Liver (tissue), 9 donors: ENCODE data around the gene PEMT. TPM values are rescaled to one million over a fixed set of nuclear protein-coding genes. Genes with fewer than 3 reads are reported as not detected.

Source experiments
- DNase-seq: peaks from one replicate; pipeline ENCODE4 v3.0.0-alpha.2; 2017; ENCODE audit warnings: low spot score
- H3K27ac ChIP-seq, 2 donors: one replicate each; pipeline ENCODE4 v1.7.0; 2013; ENCODE audit warnings: inconsistent platforms in 2 of 2, low read length in 2 of 2, control low read depth in 1 of 2, low read depth in 1 of 2, mild to moderate bottlenecking in 1 of 2
- H3K27me3 ChIP-seq, 4 donors: one replicate each; pipeline versions ENCODE4 v1.6.1 to v1.7.0; 2013; ENCODE audit warnings: low read length in 3 of 4, inconsistent platforms in 1 of 4, mild to moderate bottlenecking in 1 of 4, moderate library complexity in 1 of 4; ENCODE audit not compliant: control insufficient read depth in 4 of 4, insufficient read depth in 4 of 4
- H3K36me3 ChIP-seq, 4 donors: one replicate each; pipeline versions ENCODE4 v1.6.1 to v1.7.0; 2013; ENCODE audit warnings: low read length in 3 of 4, mild to moderate bottlenecking in 3 of 4, low read depth in 1 of 4, moderate library complexity in 1 of 4; ENCODE audit not compliant: control insufficient read depth in 4 of 4, insufficient read depth in 3 of 4
- H3K4me1 ChIP-seq, 4 donors: one replicate each; pipeline versions ENCODE4 v1.6.1 to v1.7.0; 2013; ENCODE audit warnings: low read length in 3 of 4, mild to moderate bottlenecking in 3 of 4, moderate library complexity in 1 of 4; ENCODE audit not compliant: control insufficient read depth in 4 of 4, insufficient read depth in 4 of 4
- H3K4me3 ChIP-seq, 3 donors: one replicate each; pipeline versions ENCODE4 v1.6.1 to v1.7.0; 2013; ENCODE audit warnings: low read length in 3 of 3, control low read depth in 1 of 3, low read depth in 1 of 3, mild to moderate bottlenecking in 1 of 3
- H3K9ac ChIP-seq, 2 donors: one replicate each; pipeline ENCODE4 v1.7.0; 2013; ENCODE audit warnings: low read length in 2 of 2, mild to moderate bottlenecking in 2 of 2, moderate library complexity in 2 of 2, control low read depth in 1 of 2, low read depth in 1 of 2
- H3K9me3 ChIP-seq, 4 donors: one replicate each; pipeline versions ENCODE4 v1.6.1 to v1.7.0; 2013; ENCODE audit warnings: low read length in 3 of 4; ENCODE audit not compliant: control insufficient read depth in 4 of 4
- ATF3 ChIP-seq: IDR thresholded peaks from 2 replicates; pipeline ENCODE4 v1.6.1; 2016; ENCODE audit warnings: antibody characterized with exemption
- CTCF ChIP-seq: fragments of 150-350 bp; IDR thresholded peaks from 2 replicates; pipeline ENCODE4 v1.5.1; 2017; ENCODE audit warnings: improper control_type of control experiment, low read depth, low read length; ENCODE audit not compliant: missing input control
- EGR1 ChIP-seq, 2 donors: IDR thresholded peaks; 2 replicates each; pipeline ENCODE4 v1.6.1; 2016 to 2018; ENCODE audit warnings: antibody characterized with exemption in 2 of 2, low read depth in 2 of 2
- FOXA1 ChIP-seq: IDR thresholded peaks from 2 replicates; pipeline ENCODE4 v1.6.1; 2016; ENCODE audit warnings: antibody characterized with exemption
- FOXA2 ChIP-seq: IDR thresholded peaks from 2 replicates; pipeline ENCODE4 v1.6.1; 2016; ENCODE audit warnings: antibody characterized with exemption
- GABPA ChIP-seq, 2 donors: IDR thresholded peaks in 1 of 2; conservative IDR thresholded peaks in 1 of 2; 2 replicates each; pipeline ENCODE4 v1.6.1; 2016; ENCODE audit warnings: antibody characterized with exemption in 2 of 2, mild to moderate bottlenecking in 1 of 2, moderate library complexity in 1 of 2
- HNF4A ChIP-seq, 2 donors: conservative IDR thresholded peaks; 2 replicates each; pipeline ENCODE4 v1.6.1; 2016; ENCODE audit warnings: antibody characterized with exemption in 2 of 2, mild to moderate bottlenecking in 2 of 2
- HNF4G ChIP-seq: IDR thresholded peaks from 2 replicates; pipeline ENCODE4 v1.6.1; 2016; ENCODE audit warnings: antibody characterized with exemption
- JUND ChIP-seq, 2 donors: IDR thresholded peaks; 2 replicates each; pipeline ENCODE4 v1.6.1; 2016; ENCODE audit warnings: antibody characterized with exemption in 2 of 2
- MAX ChIP-seq: IDR thresholded peaks from 2 replicates; pipeline ENCODE4 v1.6.1; 2016; ENCODE audit warnings: antibody characterized with exemption
- NR2F2 ChIP-seq: IDR thresholded peaks from 2 replicates; pipeline ENCODE4 v1.6.1; 2016; ENCODE audit warnings: antibody characterized with exemption
- RAD21 ChIP-seq, 2 donors: IDR thresholded peaks; 2 replicates each; pipeline ENCODE4 v1.6.1; 2016; ENCODE audit warnings: antibody characterized with exemption in 2 of 2, mild to moderate bottlenecking in 2 of 2
- SP1 ChIP-seq: IDR thresholded peaks from 2 replicates; pipeline ENCODE4 v1.6.1; 2018; ENCODE audit warnings: antibody characterized with exemption, mild to moderate bottlenecking
- TAF1 ChIP-seq: conservative IDR thresholded peaks from 2 replicates; pipeline ENCODE4 v1.6.1; 2016; ENCODE audit warnings: antibody characterized with exemption, mild to moderate bottlenecking
- YY1 ChIP-seq: IDR thresholded peaks from 2 replicates; pipeline ENCODE4 v1.6.1; 2016; ENCODE audit warnings: antibody characterized with exemption, mild to moderate bottlenecking
- WGBS: extraction: QIAGEN DNeasy Blood & Tissue Kit; methylation state at CpG from one replicate; pipeline ENCODE4 v1.1.7; 2013; 5-methylcytosine and 5-hydroxymethylcytosine counted together
- polyA plus RNA-seq, 2 donors: library from polyadenylated mRNA; stranded (reverse) in 1 of 2; unstranded in 1 of 2; fragments of 200-250 nt in 1 of 2; fragments of >200 nt in 1 of 2; fragmentation: Nextera tagmentation in 1 of 2; extraction: Ambion mirVana in 1 of 2; gene quantifications; one replicate each; pipeline versions ENCODE4 v1.2.1 to v1.2.3, GENCODE V29; 2013 to 2015
- total RNA-seq, 2 donors: library from RNA; depleted of rRNA; stranded (reverse); fragments of >200 nt; gene quantifications; one replicate each; pipeline ENCODE4 v1.2.3, GENCODE V29; 2014
- TF ChIP-seq, protein P1 (sequence below): IDR thresholded peaks from 2 replicates; pipeline ENCODE4 v1.6.1; 2016; ENCODE audit warnings: antibody characterized with exemption
- donor health status: healthy.
- donor health status: healthy.
- donor health status: healthy.
- donor health status: healthy.
- donor health status: healthy.

PEMT gene
- total and polyA plus RNA-seq, 4 donors: 64.6 to 211 (median 184) TPM

- no peak for DNase-seq
- H3K27ac ChIP-seq: no peak overlapping the region
- 96% methylated on average over 5 of the region's 5 CpGs for WGBS
- H3K4me1 ChIP-seq: no peaks in the 10 kb centered on the region
- H3K27me3 ChIP-seq: no peaks in the 10 kb centered on the region
- no peak overlapping the region for H3K9ac ChIP-seq
- no peak for TF ChIP-seq CTCF
- no peak for TF ChIP-seq FOXA2
- TF ChIP-seq HNF4G: no peak
- TF ChIP-seq RAD21 (IDR thresholded peaks at IDR 0.05): no peak
- TF ChIP-seq TAF1: no peak
- H3K36me3 ChIP-seq: peaks cover 3 to 31% (median 10%) of the 10 kb centered on the region in 4 donors
- no peaks in the 10 kb centered on the region for H3K9me3 ChIP-seq
- no peak overlapping the region for H3K4me3 ChIP-seq
Measured at GRCh38 chr17:17512866-17513265, 78.6 kb downstream of the PEMT start.

- H3K36me3 ChIP-seq: peaks cover 3 to 32% (median 10%) of the 10 kb centered on the region in 4 donors
- TF ChIP-seq SP1: no peak
- no peak for TF ChIP-seq NR2F2
- TF ChIP-seq HNF4A (conservative IDR thresholded peaks at IDR 0.05): no peak
- TF ChIP-seq YY1: no peak
- no peak for TF ChIP-seq TAF1
- TF ChIP-seq FOXA1: no peak
- no peak for TF ChIP-seq GABPA (IDR thresholded peaks at IDR 0.05 in 1 of 2, conservative IDR thresholded peaks at IDR 0.05 in 1 of 2)
- TF ChIP-seq MAX: no peak
- TF ChIP-seq JUND (IDR thresholded peaks at IDR 0.05): no peak
- TF ChIP-seq CTCF: no peak
- TF ChIP-seq EGR1 (IDR thresholded peaks at IDR 0.05; ENCODE audit: low read depth in 2 of 2): no peak
- TF ChIP-seq, protein P1, sequence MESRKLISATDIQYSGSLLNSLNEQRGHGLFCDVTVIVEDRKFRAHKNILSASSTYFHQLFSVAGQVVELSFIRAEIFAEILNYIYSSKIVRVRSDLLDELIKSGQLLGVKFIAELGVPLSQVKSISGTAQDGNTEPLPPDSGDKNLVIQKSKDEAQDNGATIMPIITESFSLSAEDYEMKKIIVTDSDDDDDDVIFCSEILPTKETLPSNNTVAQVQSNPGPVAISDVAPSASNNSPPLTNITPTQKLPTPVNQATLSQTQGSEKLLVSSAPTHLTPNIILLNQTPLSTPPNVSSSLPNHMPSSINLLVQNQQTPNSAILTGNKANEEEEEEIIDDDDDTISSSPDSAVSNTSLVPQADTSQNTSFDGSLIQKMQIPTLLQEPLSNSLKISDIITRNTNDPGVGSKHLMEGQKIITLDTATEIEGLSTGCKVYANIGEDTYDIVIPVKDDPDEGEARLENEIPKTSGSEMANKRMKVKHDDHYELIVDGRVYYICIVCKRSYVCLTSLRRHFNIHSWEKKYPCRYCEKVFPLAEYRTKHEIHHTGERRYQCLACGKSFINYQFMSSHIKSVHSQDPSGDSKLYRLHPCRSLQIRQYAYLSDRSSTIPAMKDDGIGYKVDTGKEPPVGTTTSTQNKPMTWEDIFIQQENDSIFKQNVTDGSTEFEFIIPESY: no peak
- TF ChIP-seq ATF3: no peak
- no peak for TF ChIP-seq FOXA2
- WGBS: 90% methylated on average over 29 of the region's 29 CpGs
Measured at GRCh38 chr17:17511881-17512858, 79.3 kb downstream of the PEMT start.

More at GRCh38 chr17:17511881-17512858, 79.3 kb downstream of the PEMT start:
- Histone ChIP-seq H3K4me3 (no peak overlapping the region), H3K27me3 (no peaks in the 10 kb centered on the region), H3K4me1 (no peaks in the 10 kb centered on the region), H3K9me3 (no peaks in the 10 kb centered on the region), H3K27ac (no peak overlapping the region), H3K9ac (no peak overlapping the region)
- no peak for DNase-seq
